Measurements from ENCODE around the gene SIAH2.

SIAH2 gene

GRCh38 chr3:150741497-150742140, 21.4 kb downstream of the SIAH2 start:
- Histone ChIP-seq H3K36me3 (replicated peaks) (peaks cover 12% of the 10 kb centered on the region; the same call in 1 of the 2 replicates), H3K4me3 (no peak overlapping the region), H3K27me3 (ENCODE audit: low read depth) (no peaks in the 10 kb centered on the region), H3K4me1 (peaks cover 18% of the 10 kb centered on the region), H3K9me3 (no peaks in the 10 kb centered on the region)
- in situ Hi-C loops (cut with MboI; ENCODE audit: low sequenced_read_pairs) = no loop called here
- DNase-seq (ENCODE audit: low spot score in 2 of 2) = no peak

- in situ Hi-C loops (cut with MboI; ENCODE audit: low sequenced_read_pairs) = no loop called here
- peaks cover 18% of the 10 kb centered on the region for H3K4me1 ChIP-seq
- DNase-seq (ENCODE audit: low spot score in 2 of 2) = no peak
- H3K36me3 ChIP-seq (replicated peaks) = peaks cover 12% of the 10 kb centered on the region; the same call in 1 of the 2 replicates
- no peaks in the 10 kb centered on the region for H3K27me3 ChIP-seq (ENCODE audit: low read depth)
- H3K9me3 ChIP-seq = no peaks in the 10 kb centered on the region
- no peak overlapping the region for H3K4me3 ChIP-seq
Observed at GRCh38 chr3:150740733-150741496, 22.1 kb downstream of the SIAH2 start.

- in situ Hi-C loops (cut with MboI; ENCODE audit: low sequenced_read_pairs) = no loop called here
- H3K4me3 ChIP-seq = no peak overlapping the region
- DNase-seq (ENCODE audit: low spot score in 2 of 2) = no peak
- peaks cover 12% of the 10 kb centered on the region; the same call in 1 of the 2 replicates for H3K36me3 ChIP-seq (replicated peaks)
- H3K27me3 ChIP-seq (ENCODE audit: low read depth) = no peaks in the 10 kb centered on the region
- H3K9me3 ChIP-seq = no peaks in the 10 kb centered on the region
- H3K4me1 ChIP-seq = peaks cover 17% of the 10 kb centered on the region
Observed at GRCh38 chr3:150739877-150740645, 22.9 kb downstream of the SIAH2 start.

GRCh38 chr3:150739200-150739863, 23.6 kb downstream of the SIAH2 start:
- H3K4me3 ChIP-seq = no peak overlapping the region
- H3K36me3 ChIP-seq (replicated peaks) = peaks cover 12% of the 10 kb centered on the region; the same call in 1 of the 2 replicates
- DNase-seq (ENCODE audit: low spot score in 2 of 2) = no peak
- in situ Hi-C loops (cut with MboI; ENCODE audit: low sequenced_read_pairs) = no loop called here
- H3K9me3 ChIP-seq = no peaks in the 10 kb centered on the region
- no peaks in the 10 kb centered on the region for H3K27me3 ChIP-seq (ENCODE audit: low read depth)
- peaks cover 11% of the 10 kb centered on the region for H3K4me1 ChIP-seq

GRCh38 chr3:150738688-150739087, 24.3 kb downstream of the SIAH2 start:
- H3K36me3 ChIP-seq (replicated peaks) = peaks cover 12% of the 10 kb centered on the region; the same call in 1 of the 2 replicates
- H3K4me3 ChIP-seq = no peak overlapping the region
- H3K4me1 ChIP-seq = peaks cover 7% of the 10 kb centered on the region
- in situ Hi-C loops (cut with MboI; ENCODE audit: low sequenced_read_pairs) = no loop called here
- no peaks in the 10 kb centered on the region for H3K9me3 ChIP-seq
- DNase-seq (ENCODE audit: low spot score in 2 of 2) = no peak
- H3K27me3 ChIP-seq (ENCODE audit: low read depth) = no peaks in the 10 kb centered on the region

GRCh38 chr3:150737874-150738679, 24.9 kb downstream of the SIAH2 start:
- Histone ChIP-seq H3K27me3 (ENCODE audit: low read depth) (no peaks in the 10 kb centered on the region), H3K36me3 (replicated peaks) (peaks cover 12% of the 10 kb centered on the region; the same call in 1 of the 2 replicates), H3K4me3 (no peak overlapping the region), H3K4me1 (peaks cover 7% of the 10 kb centered on the region), H3K9me3 (no peaks in the 10 kb centered on the region)
- in situ Hi-C loops (cut with MboI; ENCODE audit: low sequenced_read_pairs) = no loop called here
- no peak for DNase-seq (ENCODE audit: low spot score in 2 of 2)

GRCh38 chr3:150736903-150737832, 25.8 kb downstream of the SIAH2 start:
- no peaks in the 10 kb centered on the region for H3K27me3 ChIP-seq (ENCODE audit: low read depth)
- H3K36me3 ChIP-seq (replicated peaks) = peaks cover 8% of the 10 kb centered on the region; the same call in 1 of the 2 replicates
- DNase-seq (ENCODE audit: low spot score in 2 of 2) = no peak
- H3K4me3 ChIP-seq = no peak overlapping the region
- H3K9me3 ChIP-seq = no peaks in the 10 kb centered on the region
- in situ Hi-C loops (cut with MboI; ENCODE audit: low sequenced_read_pairs) = no loop called here
- H3K4me1 ChIP-seq = peaks cover 7% of the 10 kb centered on the region

- 0 out of 2 replicates have a peak, but pooled peaks cover 3% of the 10 kb centered on the region for H3K36me3 ChIP-seq (replicated peaks)
- no peaks in the 10 kb centered on the region for H3K9me3 ChIP-seq
- no peak overlapping the region for H3K4me3 ChIP-seq
- no peak for DNase-seq (ENCODE audit: low spot score in 2 of 2)
- in situ Hi-C loops (cut with MboI; ENCODE audit: low sequenced_read_pairs) = no loop called here
- H3K4me1 ChIP-seq = peaks cover 7% of the 10 kb centered on the region
- H3K27me3 ChIP-seq (ENCODE audit: low read depth) = no peaks in the 10 kb centered on the region
Observed at GRCh38 chr3:150736316-150736719, 26.7 kb downstream of the SIAH2 start.

GRCh38 chr3:150734795-150735119, 28.2 kb downstream of the SIAH2 start:
- H3K27me3 ChIP-seq (ENCODE audit: low read depth) = no peaks in the 10 kb centered on the region
- no peaks in the 10 kb centered on the region for H3K9me3 ChIP-seq
- H3K4me1 ChIP-seq = peaks cover 7% of the 10 kb centered on the region
- DNase-seq (ENCODE audit: low spot score in 2 of 2) = no peak
- no peaks in the 10 kb centered on the region for H3K36me3 ChIP-seq (replicated peaks)
- no peak overlapping the region for H3K4me3 ChIP-seq
- in situ Hi-C loops (cut with MboI; ENCODE audit: low sequenced_read_pairs) = no loop called here

- in situ Hi-C loops (cut with MboI; ENCODE audit: low sequenced_read_pairs) = no loop called here
- no peak for DNase-seq (ENCODE audit: low spot score in 2 of 2)
- no peak overlapping the region for H3K4me3 ChIP-seq
Observed at GRCh38 chr3:150733936-150734794, 28.8 kb downstream of the SIAH2 start.

GRCh38 chr3:150733373-150733935, 29.5 kb downstream of the SIAH2 start:
- DNase-seq (ENCODE audit: low spot score in 2 of 2) = peak in 1 of 2 experiments; percentile 30
- Histone ChIP-seq H3K4me3 (no peak overlapping the region), H3K9me3 (no peaks in the 10 kb centered on the region), H3K36me3 (replicated peaks) (no peaks in the 10 kb centered on the region), H3K4me1 (peaks cover 3% of the 10 kb centered on the region; the same call in 1 of the 2 replicates), H3K27me3 (ENCODE audit: low read depth) (no peaks in the 10 kb centered on the region)
- in situ Hi-C loops (cut with MboI; ENCODE audit: low sequenced_read_pairs) = no loop called here

More at GRCh38 chr3:150733936-150734794, 28.8 kb downstream of the SIAH2 start:
- Histone ChIP-seq H3K9me3 (no peaks in the 10 kb centered on the region), H3K4me1 (peaks cover 6% of the 10 kb centered on the region), H3K27me3 (ENCODE audit: low read depth) (no peaks in the 10 kb centered on the region), H3K36me3 (replicated peaks) (no peaks in the 10 kb centered on the region)
